K562 (cell line): Measurements from ENCODE around the gene LYPD4. TPM values are rescaled to one million over a fixed set of nuclear protein-coding genes. Genes with fewer than 3 reads are reported as not detected.

Experiments
- BCOR ChIP-seq: fragments of 450-650 bp; IDR thresholded peaks from 2 replicates; pipeline ENCODE4 v1.6.1; 2016
- BDP1 ChIP-seq: IDR thresholded peaks from 3 replicates; pipeline ENCODE4 v1.6.1; 2011; ENCODE audit not compliant: insufficient read length, insufficient read depth
- CHD2 ChIP-seq: IDR thresholded peaks from 2 replicates; pipeline ENCODE4 v1.6.1; 2011; ENCODE audit warnings: low read depth, low read length
- CTBP1 ChIP-seq: fragments of 450-650 bp; IDR thresholded peaks from 2 replicates; pipeline ENCODE4 v1.6.1; 2016; ENCODE audit warnings: borderline replicate concordance
- FOXP1 ChIP-seq: sonication (generic); formaldehyde crosslinking; IDR thresholded peaks from 2 replicates; pipeline ENCODE4 v1.8.0; 2022; ENCODE audit warnings: mild to moderate bottlenecking, missing genetic modification reagents
- HIVEP1 ChIP-seq: fragments of 250-450 bp; sonication (Bioruptor Pico); IDR thresholded peaks from 2 replicates; pipeline ENCODE4 v1.4.0; 2020; ENCODE audit warnings: mild to moderate bottlenecking
- KLF10 ChIP-seq: fragments of 250-450 bp; sonication (Bioruptor Pico); IDR thresholded peaks from 2 replicates; pipeline ENCODE4 v1.6.1; 2021; ENCODE audit warnings: matching md5 sums
- PCBP1 ChIP-seq: fragments of 200-400 bp; formaldehyde crosslinking; IDR thresholded peaks from 2 replicates; pipeline ENCODE4 v1.6.1; 2018; ENCODE audit warnings: mild to moderate bottlenecking, low read depth, low read length; ENCODE audit not compliant: poor library complexity, severe bottlenecking
- RFX5 ChIP-seq: IDR thresholded peaks from 2 replicates; pipeline ENCODE4 v1.6.1; 2011; ENCODE audit warnings: low read depth, mild to moderate bottlenecking, improper control_type of control experiment, low read length
- SAP30 ChIP-seq: fragments of 200-600 bp; sonication (generic); IDR thresholded peaks from 2 replicates; pipeline ENCODE4 v1.6.1; 2012; ENCODE audit warnings: borderline replicate concordance, low read depth, mild to moderate bottlenecking, moderate library complexity, low read length, control low read depth, inconsistent platforms; ENCODE audit not compliant: insufficient read depth, poor library complexity, severe bottlenecking
- SRSF9 ChIP-seq: fragments of 200-400 bp; formaldehyde crosslinking; IDR thresholded peaks from 2 replicates; pipeline ENCODE4 v1.6.1; 2017; ENCODE audit warnings: low read depth, low read length, borderline replicate concordance
- TCF3 ChIP-seq: sonication (generic); formaldehyde crosslinking; IDR thresholded peaks from 2 replicates; pipeline ENCODE4 v1.4.0; 2020; ENCODE audit warnings: mild to moderate bottlenecking, missing genetic modification reagents
- TCF7 ChIP-seq: sonication (generic); IDR thresholded peaks from 2 replicates; pipeline ENCODE4 v1.6.1; 2016; ENCODE audit warnings: antibody characterized with exemption, borderline replicate concordance
- ZNF23 ChIP-seq: fragments of 250-450 bp; sonication (Bioruptor Pico); IDR thresholded peaks from 2 replicates; pipeline ENCODE4 v1.4.0; 2020; ENCODE audit warnings: mild to moderate bottlenecking
- ZNF507 ChIP-seq: conservative IDR thresholded peaks from 2 replicates; pipeline ENCODE4 v1.6.1; 2017; ENCODE audit warnings: missing genetic modification characterization, missing compliant biosample characterization
- polyA plus RNA-seq, 8 experiments: library from polyadenylated mRNA; depleted of rRNA in 4 of 8; stranded (reverse) in 5 of 8; unstranded in 3 of 8; fragments of >200 nt; fragmentation: Nextera tagmentation in 2 of 8; fragmentation: Illumina TruSeq in 1 of 8; extraction: Ambion mirVana in 2 of 8; extraction: Trizol in 1 of 8; gene quantifications; 2 replicates each; pipeline versions ENCODE4 v1.2.1 to v1.2.3, GENCODE V29; 2011 to 2014; ENCODE audit warnings: inconsistent platforms in 1 of 8, missing spikeins in 1 of 8
- total RNA-seq, 7 experiments: library from RNA; depleted of rRNA in 6 of 7; stranded (reverse); fragments of >200 nt in 6 of 7; fragmentation: Illumina TruSeq in 2 of 7; extraction: Trizol in 2 of 7; gene quantifications; 2 replicates each; pipeline versions ENCODE4 v1.2.1 to v1.2.3, GENCODE V29; 2011 to 2021; ENCODE audit warnings: low replicate concordance in 1 of 7
- TF ChIP-seq, protein P1 (sequence below): fragments of 200-800 bp; sonication (Bioruptor generic); IDR thresholded peaks from 2 replicates; pipeline ENCODE4 v1.6.1; 2016; ENCODE audit warnings: missing genetic modification characterization, missing compliant biosample characterization
- TF ChIP-seq, protein P2 (sequence below), 2 experiments: fragments of 450-650 bp in 1 of 2; sonication (generic) in 1 of 2; formaldehyde crosslinking; conservative IDR thresholded peaks; 2 replicates each; pipeline versions ENCODE4 v1.4.0 to v1.8.1; 2020 to 2022; ENCODE audit warnings: mild to moderate bottlenecking in 1 of 2, missing genetic modification reagents in 1 of 2
- TF ChIP-seq, protein P3 (sequence below): fragments of 250-450 bp; sonication (Bioruptor Pico); IDR thresholded peaks from 2 replicates; pipeline ENCODE4 v1.9.0; 2021; ENCODE audit warnings: mild to moderate bottlenecking
- TF ChIP-seq, protein P4 (sequence below): fragments of 200-800 bp; sonication (Bioruptor generic); IDR thresholded peaks from 2 replicates; pipeline ENCODE4 v1.6.1; 2017; ENCODE audit warnings: missing genetic modification characterization, missing compliant biosample characterization

Gene LYPD4
- total and polyA plus RNA-seq, 9 of the 15 experiments (the other 6 are each of a cell fraction or from before 2014, with no cell fraction given) = 0.11 TPM; not detected in 8

DNA sequence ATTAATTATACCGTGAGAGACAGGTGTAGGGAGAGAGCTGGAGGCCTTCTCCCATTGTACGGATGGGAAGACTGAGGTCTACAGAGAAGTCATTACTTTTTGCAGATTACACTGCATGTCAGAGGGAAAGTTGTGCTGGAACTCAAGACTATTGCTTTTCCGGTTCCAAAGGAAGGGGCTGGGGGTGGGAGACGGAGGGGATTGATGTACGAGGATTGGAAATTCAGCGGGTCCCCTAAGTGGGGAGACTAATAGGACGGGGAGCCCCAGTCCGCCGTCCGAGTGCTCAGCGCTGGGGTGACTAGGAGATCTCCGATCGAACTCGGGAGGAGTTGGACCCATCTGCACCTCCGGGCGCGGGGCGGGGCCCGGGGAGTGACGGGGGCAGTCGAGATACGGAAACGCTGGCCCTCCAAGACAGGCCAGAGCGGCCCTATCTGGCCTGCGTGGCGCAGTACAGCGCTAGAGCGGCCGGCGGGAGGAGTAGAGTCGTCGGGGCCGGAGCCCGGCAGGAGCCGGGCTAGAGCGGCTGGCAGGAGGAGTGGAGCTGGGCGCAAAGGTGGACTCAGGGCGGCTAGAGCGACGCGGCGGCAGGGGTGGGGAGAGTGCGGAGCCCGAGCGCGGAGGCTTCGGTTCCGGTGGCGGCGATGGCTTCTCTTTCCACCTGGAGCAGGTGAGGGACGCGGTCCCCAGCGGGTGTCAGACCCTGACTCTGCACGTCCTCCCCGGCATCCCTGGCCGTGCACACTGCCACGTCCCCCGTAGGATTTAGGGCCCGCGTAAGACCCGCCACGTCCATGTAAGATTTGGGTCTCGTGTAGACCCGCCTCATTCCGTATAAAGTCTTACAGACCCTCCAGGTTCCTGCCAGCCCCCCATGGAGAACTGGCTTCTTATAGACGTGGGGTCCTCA, 39.6 kb upstream of the LYPD4 start (continued):
- no peak for TF ChIP-seq RFX5
- TF ChIP-seq, protein P1, sequence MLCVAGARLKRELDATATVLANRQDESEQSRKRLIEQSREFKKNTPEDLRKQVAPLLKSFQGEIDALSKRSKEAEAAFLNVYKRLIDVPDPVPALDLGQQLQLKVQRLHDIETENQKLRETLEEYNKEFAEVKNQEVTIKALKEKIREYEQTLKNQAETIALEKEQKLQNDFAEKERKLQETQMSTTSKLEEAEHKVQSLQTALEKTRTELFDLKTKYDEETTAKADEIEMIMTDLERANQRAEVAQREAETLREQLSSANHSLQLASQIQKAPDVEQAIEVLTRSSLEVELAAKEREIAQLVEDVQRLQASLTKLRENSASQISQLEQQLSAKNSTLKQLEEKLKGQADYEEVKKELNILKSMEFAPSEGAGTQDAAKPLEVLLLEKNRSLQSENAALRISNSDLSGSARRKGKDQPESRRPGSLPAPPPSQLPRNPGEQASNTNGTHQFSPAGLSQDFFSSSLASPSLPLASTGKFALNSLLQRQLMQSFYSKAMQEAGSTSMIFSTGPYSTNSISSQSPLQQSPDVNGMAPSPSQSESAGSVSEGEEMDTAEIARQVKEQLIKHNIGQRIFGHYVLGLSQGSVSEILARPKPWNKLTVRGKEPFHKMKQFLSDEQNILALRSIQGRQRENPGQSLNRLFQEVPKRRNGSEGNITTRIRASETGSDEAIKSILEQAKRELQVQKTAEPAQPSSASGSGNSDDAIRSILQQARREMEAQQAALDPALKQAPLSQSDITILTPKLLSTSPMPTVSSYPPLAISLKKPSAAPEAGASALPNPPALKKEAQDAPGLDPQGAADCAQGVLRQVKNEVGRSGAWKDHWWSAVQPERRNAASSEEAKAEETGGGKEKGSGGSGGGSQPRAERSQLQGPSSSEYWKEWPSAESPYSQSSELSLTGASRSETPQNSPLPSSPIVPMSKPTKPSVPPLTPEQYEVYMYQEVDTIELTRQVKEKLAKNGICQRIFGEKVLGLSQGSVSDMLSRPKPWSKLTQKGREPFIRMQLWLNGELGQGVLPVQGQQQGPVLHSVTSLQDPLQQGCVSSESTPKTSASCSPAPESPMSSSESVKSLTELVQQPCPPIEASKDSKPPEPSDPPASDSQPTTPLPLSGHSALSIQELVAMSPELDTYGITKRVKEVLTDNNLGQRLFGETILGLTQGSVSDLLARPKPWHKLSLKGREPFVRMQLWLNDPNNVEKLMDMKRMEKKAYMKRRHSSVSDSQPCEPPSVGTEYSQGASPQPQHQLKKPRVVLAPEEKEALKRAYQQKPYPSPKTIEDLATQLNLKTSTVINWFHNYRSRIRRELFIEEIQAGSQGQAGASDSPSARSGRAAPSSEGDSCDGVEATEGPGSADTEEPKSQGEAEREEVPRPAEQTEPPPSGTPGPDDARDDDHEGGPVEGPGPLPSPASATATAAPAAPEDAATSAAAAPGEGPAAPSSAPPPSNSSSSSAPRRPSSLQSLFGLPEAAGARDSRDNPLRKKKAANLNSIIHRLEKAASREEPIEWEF = no peak; the same call in 1 of the 2 replicates
- TF ChIP-seq TCF7 = no peak
- 0 out of 2 replicates have a peak, but pooled peaks have one; percentile 18 for TF ChIP-seq FOXP1
- TF ChIP-seq CHD2 = no peak
- peak; percentile 33 for TF ChIP-seq TCF3 (CRISPR knock-in tag)
- TF ChIP-seq, protein P2, sequence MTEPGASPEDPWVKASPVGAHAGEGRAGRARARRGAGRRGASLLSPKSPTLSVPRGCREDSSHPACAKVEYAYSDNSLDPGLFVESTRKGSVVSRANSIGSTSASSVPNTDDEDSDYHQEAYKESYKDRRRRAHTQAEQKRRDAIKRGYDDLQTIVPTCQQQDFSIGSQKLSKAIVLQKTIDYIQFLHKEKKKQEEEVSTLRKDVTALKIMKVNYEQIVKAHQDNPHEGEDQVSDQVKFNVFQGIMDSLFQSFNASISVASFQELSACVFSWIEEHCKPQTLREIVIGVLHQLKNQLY (CRISPR knock-in tag; conservative IDR thresholded peaks at IDR 0.05) = 0 out of 4 replicates have a peak, but pooled peaks of 1 of the 2 experiments have one; percentile 3
- TF ChIP-seq BCOR = peak; percentile 100
- TF ChIP-seq HIVEP1 (CRISPR knock-in tag) = no peak
- TF ChIP-seq SRSF9 = no peak
- no peak for TF ChIP-seq SAP30
- TF ChIP-seq CTBP1 = peak; percentile 83; the same call in 1 of the 2 replicates
- TF ChIP-seq PCBP1 = no peak
- 0 out of 2 replicates have a peak, but pooled peaks have one; percentile 43 for TF ChIP-seq KLF10 (CRISPR knock-in tag)
- no peak for TF ChIP-seq BDP1
- TF ChIP-seq, protein P3, sequence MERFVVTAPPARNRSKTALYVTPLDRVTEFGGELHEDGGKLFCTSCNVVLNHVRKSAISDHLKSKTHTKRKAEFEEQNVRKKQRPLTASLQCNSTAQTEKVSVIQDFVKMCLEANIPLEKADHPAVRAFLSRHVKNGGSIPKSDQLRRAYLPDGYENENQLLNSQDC (CRISPR knock-in tag) = no peak
- TF ChIP-seq ZNF23 (CRISPR knock-in tag) = no peak
- TF ChIP-seq ZNF507 (tag) = no peak
- TF ChIP-seq, protein P4, sequence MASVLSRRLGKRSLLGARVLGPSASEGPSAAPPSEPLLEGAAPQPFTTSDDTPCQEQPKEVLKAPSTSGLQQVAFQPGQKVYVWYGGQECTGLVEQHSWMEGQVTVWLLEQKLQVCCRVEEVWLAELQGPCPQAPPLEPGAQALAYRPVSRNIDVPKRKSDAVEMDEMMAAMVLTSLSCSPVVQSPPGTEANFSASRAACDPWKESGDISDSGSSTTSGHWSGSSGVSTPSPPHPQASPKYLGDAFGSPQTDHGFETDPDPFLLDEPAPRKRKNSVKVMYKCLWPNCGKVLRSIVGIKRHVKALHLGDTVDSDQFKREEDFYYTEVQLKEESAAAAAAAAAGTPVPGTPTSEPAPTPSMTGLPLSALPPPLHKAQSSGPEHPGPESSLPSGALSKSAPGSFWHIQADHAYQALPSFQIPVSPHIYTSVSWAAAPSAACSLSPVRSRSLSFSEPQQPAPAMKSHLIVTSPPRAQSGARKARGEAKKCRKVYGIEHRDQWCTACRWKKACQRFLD (CRISPR knock-in tag) = no peak
